Stimulated activated CD8-positive, alpha-beta memory T cell treated with anti-CD3 and anti-CD28 coated beads, Interleukin-15, amount 100 ng/mL, for 1 hour (primary cell): ENCODE results near the gene SVEP1.
"Not testable (repeated sequence)": the region's sequence is repeated elsewhere in the genome, so short reads cannot be mapped to it uniquely, and the experiment has no call there.

Experiments used
- DNase-seq: peaks from one replicate; pipeline ENCODE4 v3.0.0-alpha.2; 2020; ENCODE audit warnings: low read depth

Gene SVEP1

DNA sequence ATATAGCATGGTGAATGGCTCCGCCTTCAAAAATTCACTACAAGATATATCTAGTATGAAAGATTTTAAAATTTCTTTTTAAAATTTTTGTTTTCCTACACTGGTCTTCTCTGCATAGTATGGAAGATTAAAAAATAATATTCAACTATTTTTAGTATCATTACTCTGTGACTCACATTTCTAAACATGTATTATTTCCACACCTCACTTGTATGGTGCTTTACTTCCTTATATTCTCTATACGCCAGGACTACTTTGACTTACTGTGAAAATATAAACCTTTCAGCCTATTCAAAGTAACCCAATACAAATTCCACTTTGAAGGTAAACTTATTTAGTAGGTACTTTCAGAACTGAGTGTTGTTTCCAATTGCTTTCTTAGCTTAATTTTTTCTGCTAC lies 215.1 kb downstream of the SVEP1 start:
- DNase-seq, result no peak

DNA sequence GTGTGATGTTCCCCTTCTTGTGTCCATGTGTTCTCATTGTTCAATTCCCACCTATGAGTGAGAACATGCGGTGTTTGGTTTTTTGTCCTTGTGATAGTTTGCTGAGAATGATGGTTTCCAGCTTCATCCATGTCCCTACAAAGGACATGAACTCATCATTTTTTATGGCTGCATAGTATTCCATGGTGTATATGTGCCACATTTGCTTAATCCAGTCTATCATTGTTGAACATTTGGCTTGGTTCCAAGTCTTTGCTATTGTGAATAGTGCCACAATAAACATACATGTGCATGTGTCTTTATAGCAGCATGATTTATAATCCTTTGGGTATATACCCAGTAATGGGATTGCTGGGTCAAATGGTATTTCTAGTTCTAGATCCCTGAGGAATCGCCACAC lies 220.5 kb downstream of the SVEP1 start:
- DNase-seq, result not testable (repeated sequence)

DNA sequence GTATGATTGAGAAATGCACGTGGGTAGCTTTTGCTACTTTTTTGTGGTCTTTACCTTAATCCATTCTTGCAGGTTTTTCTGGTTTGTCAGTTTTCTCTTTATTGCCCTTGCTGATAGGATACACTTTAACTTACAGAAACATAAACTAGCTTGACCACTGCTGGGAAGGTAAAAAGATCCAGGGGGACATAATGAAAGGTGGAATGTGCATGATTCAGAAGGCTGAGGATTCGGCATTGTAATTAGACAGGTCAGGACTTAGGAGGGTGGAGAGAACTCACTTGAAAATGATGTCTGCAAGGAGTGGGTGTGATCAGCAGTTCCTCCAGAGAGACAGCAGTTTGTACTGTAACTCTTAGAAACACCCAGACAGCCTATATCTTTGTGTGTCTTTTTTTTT lies 222.0 kb downstream of the SVEP1 start:
- DNase-seq, result no peak

DNA sequence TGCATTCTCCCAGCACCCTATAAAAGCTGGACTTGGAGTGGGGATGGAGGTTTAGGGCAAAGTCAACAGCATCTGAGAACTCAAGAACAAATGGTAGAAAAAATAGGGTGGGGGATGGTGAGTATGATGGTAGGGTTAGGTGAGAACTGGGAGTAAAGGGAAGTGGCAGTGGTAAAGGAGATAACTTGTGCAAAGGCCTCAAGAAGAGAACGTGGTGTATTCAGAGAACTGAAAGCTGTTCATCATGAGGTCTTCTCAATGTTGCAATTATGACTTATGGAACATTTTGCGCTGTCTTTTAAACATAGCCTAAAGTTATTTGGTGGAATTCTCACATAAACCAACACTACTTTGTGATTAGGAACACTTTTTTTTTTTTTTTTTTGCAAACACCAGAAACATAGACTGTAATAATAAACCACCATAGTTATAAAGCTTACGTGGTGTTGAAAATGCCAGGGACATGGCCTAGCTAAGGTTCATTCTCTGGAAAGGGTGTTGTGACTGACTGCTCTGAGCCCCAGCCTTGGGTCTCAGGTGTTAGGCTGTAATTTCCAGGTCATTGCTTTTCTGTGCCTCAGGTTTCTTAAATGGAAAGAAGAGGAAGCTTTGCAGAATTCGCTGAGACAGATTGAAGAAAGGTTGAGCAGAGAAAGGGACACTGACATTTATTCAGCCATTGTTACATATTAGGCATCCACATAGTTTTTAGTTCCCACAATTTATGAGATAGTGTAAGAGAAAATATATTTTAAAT lies 222.7 kb downstream of the SVEP1 start:
- no peak for DNase-seq

DNA sequence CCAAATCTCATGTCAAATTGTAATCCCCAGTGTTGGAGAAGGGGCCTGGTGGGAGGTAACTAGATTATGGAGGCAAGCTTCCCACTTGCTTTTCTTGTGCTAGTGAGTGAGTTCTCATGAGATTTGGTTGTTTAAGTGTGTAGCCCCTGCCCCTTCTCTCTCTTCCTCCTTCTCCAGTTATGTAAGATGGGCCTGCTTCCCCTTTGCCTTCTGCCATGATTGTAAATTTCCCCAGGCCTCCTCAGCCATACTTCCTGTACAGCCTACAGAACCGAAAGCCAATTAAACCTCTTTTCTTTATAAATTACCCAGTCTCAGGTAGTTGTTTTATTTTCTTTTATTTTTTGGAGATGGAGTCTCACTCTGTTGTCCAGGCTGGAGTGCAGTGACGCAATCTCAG lies 223.6 kb downstream of the SVEP1 start:
- no peak for DNase-seq

DNA sequence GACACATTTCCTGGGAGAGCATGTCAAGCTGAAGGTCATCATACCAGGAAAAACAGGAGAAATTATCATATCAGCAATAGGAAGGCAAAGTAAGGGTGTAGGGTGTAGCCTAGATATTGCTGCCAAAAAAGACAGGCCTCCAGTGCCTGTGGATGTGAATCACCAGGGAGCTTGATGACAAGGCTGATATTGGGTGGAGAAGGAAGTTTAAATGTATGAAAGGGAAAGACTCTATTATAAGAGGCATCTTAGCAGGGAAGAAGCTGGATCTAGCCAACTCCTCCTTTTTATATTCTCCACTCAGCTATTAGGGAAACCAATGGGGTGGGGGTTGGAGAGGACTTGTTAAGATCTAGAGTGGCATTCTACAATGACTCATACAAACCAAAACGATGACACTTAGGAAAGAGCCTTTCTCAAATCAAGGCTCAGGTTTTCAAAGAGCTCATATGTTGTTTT lies 228.5 kb downstream of the SVEP1 start:
- no peak for DNase-seq

DNA sequence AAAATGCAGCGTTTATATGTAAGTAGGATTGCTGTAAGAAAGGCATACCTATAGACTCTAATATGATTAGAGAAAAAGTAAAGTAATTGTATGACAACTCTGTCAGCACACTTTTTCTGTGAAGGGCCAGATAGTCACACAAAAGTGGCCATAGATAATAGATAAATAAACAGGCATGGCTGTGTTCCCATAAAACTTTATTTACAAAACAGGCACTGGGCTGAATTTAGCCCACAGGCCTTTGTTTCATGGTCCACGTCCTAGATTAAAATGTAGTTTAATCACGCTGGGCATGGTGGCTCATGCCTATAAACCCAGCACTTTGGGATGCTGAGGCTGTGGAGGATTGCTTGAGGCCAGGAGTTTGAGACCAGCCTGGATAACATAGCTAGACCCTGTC lies 233.2 kb downstream of the SVEP1 start:
- DNase-seq, result no peak

DNA sequence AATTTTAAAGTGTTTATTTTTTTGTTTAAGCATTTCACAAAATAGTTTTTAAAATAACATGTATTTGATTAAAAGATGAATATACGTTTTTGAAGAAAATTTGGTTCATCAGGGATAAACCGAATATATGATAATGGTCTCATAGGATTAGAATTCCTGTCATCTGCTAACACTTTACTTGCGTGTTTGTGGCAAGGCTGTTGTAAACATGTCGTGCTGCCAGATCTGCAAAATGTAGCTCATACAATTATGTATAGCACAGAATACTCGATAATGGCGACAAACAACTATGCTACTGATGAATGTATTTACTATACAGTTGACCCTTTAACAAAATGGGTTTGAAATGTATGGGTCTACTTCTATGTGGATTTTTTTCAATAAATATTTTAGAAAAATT lies 234.7 kb downstream of the SVEP1 start:
- no peak for DNase-seq

DNA sequence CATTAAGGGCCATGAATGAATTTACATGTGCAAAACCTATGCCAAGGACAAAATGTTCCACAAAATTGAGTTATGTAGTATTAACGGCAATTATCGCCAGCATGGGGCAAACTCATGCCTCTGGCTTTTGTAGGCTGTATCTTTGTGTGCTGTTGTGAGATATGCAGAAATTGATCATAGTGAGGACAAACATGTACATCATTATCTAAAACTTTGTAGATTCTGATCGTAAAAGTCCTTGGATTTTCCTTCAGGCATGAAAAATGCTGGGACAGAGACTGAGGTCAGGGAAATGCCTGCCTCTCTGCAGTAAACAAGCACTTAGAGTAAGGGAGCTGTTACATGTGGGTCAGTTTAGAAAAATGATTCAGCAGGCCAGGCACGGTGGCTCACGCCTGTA lies 236.0 kb downstream of the SVEP1 start:
- no peak for DNase-seq

DNA sequence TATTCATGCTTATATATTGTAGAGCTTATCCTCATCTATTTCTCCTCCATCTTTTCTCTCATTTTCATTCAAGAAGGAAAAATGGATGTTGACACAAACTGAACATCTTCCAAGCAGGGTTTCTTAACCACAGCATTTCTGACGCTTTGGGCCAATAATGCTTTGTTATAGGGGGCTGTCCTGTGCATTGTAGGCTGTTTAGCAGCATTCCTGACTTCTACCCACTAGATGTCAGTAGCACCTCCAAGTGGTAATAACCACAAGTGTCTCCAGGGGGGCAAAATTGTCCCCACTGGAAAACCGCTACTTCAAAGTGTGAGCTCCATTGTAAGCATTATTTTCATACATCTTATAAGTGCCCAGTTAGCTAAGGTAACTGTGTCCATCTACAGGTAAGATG lies 239.2 kb downstream of the SVEP1 start:
- no peak for DNase-seq

DNA sequence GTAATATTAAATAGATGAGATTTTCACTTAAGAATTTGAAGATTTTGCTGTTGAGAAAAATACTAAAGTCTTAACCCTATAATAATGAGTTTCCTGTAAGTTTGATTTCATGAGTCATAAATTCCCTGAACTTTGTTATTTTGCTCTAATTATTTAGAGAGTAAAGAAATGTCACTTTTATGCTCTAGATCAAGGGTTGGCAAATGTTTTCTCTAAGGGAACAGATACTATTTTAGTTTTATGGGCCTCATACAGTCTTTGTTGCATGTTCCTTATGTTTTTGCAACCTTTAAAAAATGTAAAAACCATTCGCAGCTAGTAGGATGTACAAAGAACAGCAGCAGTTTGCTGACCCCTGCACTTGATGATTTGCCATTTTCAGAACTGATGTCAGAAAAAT lies 241.4 kb downstream of the SVEP1 start:
- DNase-seq, result no peak

DNA sequence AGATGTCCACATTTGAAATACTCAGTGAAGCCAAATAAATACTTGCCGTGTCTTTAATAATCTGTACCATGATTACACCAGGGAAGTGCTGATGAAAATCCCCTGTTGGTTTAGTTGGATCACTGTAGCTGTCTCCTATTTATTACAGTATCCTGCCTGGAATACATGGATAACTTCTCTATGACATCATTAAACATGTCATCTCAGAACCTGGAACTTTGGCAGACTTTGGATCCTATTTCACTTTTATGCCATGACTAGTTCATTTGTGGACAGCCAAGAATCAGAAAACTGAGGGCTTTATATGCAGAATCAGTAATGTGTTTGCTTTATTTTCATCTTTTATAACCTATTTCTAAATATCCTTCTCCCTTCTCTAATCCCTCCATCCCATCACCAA lies 241.8 kb downstream of the SVEP1 start, which contains the start of gene TXNDC8:
Gene TXNDC8 (minus strand): TSS at position 137 of the 400 bp plus-strand sequence.
- no peak for DNase-seq

DNA sequence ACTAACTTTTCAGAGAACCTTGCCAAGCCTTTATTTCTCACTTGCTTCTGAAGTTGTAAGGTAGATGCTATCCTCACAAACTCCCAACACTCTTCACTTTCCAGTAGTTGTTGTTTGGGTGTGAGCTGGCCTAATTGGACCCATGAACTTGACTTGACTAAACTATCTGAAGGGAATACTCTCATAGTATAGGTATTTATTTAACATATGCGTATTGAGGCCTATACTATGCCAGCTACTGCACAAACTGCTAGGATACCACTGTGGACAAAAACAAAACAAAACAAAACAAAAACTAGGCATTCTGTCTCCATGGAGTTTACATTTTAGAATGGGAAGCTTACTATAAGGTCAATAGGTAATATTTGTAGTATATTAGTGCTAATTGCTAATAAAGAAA lies 243.2 kb downstream of the SVEP1 start:
- no peak for DNase-seq

DNA sequence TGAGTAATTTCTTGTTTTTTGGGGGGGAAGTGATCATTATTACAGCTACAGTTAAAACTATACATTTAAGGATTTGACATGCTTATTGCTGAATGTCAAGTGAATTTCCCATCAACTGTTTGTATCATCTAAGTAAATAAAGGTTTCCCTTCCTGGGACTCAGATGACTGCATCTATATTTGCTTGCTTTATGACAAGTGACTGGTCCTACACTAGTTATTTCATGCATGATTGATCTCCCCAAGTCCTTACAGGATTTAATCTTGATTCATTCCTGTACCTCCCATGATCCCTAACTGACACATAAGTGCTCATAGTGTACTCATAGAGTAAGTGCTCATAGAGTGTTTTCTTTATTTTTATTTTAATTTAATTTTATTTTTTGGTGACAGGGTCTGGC lies 244.7 kb downstream of the SVEP1 start:
- no peak for DNase-seq

DNA sequence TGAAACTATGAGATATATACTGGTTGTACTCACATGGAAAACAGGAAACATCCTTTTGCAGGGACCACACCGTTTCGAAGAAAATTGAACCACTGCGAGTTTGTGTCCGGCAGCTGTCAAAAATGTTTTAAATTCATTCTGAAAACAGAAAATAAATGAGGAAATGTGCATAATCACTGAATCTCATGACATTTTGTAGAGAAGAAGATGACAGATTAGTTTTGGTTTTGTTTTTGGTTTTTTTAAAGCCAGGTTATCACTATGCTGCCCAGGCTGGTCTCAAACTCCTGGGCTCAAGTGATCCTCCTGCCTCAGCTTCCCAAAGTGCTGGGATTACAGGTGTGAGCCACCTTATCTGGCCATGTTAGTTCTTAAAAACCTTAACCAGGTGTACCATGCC lies 245.4 kb downstream of the SVEP1 start:
- DNase-seq, result no peak

DNA sequence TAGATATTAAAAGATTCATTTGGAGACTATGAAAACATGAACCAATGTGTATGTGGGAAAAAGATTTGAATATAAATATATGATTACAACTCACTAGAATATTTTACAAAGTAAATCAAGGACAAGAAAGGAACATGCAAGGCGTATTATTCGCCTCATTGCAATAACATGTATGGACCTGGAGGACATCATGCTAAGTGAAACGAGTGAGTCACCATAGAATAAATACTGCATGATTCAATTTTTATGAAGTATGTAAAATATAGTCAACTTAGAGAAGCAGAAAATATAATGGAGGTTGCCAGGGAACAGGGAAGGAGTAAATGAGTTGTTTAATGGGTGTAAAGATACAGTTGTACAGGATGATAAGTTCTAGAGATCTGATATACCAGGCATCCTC lies 246.8 kb downstream of the SVEP1 start:
- no peak for DNase-seq

DNA sequence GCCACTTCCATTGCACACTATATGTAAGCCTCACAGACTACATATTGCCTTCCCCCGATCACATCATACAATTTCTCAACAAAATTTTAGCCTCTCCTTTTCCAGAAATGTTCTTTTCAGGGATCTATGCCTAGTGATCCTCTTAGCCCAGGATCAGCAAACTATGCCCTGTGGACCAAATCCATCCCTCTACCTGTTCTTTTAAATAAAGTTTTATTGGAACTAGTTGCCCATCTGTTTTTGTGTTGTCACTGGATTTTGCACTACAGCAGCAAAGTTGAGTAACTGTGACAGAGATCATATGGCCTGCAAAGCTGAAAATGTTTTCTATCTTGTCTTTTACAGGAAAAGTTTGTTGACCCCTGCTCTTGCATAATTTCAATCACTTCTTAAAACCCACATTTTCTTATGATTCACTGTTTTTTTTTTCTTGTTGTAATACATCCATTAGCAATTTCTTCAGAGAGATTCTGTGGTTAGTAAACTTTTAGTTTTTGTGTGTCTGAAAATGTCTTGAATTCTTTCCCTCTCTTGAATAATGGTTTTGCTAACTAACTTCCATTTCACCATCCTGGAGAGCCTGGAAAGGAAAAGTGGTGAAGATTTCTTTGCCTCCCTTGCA lies 248.9 kb downstream of the SVEP1 start:
- DNase-seq, result no peak

DNA sequence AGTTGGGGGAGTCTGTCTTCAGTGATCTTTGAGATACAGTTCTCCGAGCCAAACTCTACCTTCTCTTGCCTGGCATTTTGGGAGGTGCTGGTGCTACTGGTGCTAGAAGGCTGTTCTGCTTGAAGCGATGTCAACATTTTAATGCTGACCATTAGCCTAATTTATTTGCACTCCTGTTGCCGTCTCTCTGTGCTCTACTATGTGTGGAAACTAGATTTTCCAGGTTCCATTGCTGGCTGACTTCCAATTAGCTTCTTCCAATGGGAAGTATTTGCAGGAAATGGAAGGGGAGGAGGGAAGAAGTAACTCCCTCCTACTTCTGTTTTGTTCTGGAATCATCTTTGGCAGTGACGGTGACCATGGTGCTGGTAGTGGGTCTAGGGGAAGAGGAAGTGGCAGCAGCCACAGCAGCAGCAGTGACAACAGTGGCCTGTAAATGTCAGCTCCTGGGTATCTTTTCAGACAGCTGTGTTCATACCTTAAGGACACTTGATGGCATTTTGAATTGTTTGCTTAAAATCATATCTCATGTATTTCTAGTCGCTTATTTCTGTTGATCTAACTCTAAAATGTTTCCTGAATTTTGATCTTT lies 249.8 kb downstream of the SVEP1 start:
- no peak for DNase-seq

DNA sequence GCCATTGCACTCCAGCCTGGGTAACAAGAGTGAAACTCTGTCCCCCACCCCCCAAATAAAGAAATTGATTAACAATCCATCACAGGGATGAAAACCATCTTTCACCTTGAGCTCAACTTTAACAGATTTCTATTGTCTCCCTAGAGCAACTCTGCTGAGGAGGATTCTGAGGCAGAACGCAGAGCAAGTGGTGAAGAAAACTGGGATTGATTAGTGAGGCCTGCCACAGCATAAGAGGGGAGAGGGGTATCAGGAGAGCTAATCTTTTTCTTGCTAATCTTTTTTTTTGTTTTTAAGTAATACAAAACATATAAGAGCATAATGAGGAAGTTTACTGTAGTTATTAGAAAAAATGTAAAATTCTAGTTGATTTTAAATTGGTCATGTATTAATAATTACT lies 250.8 kb downstream of the SVEP1 start:
- no peak for DNase-seq

DNA sequence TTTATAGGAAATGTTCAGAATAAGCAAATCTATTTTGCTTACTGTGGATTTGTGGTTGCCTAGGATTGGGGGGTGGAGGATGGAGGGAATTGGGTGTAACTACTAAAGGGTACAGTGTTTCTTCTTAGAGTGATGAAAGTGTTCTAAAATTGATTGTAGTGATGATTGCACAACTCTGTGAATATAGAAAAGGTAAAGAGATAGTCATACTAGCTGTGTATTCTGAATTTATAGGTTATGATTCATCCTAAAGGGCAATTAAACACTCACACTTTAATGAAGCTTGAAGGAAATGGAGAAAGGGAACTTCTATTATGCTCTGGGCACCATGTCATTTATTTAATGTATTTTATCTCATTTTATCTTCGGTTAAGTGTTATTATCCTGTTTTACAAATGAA lies 251.8 kb downstream of the SVEP1 start:
- no peak for DNase-seq

DNA sequence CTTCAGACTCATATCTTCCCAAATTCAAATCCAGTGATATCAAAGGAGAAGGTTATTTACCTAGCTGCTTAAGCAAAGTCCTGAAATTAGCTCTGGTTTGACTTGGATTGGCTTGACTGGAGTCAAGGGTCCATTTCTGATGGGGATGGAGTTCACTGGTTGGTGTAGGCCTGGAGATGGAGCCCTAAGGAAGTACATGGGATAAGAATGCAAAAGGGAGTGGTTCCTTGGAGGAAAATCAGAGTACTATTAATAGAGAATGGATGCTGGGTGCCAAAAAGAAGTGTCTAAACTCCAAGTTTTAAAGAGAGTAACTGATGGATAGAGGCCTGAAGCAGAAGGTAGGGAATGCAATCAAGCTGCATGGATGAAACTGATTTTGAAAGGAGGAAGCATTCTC lies 255.7 kb downstream of the SVEP1 start:
- no peak for DNase-seq

DNA sequence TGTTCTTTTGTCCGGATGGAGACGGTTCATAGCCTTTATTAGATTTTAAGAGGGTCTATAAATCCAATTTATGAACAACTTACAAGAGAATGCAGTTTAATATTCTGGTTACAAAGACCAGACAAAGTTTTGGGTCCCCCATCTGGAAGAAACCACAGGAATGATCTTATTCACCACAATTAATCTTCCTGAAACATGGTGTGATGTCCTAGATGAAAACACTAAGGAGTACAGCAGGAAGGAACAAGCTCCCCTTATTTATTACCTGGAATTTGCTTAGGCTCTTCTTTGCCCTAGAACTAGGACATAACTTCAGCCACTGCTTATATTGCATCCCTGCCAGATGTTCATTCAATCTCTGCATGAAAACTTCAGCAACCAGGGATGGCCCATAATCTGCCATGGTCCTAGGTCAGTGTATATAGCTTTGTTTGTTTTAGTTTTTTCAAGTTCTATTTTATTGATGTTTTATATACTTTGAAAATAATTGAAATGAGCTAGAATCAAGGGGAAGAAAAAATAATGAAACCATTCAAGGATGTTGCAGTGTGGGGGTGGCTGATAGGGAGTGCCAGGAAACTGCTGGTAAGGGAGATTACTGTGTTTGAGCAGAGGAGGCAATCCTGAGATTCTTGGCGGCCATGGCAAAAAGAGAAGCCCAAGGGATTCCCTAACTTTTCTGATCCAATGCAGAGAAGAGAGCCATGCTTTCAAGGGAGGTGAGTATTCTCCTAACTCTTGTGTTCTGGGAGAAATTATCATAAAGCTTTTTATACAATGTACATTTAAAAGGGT lies 258.7 kb downstream of the SVEP1 start:
- DNase-seq, result no peak
